Activated naive CD8-positive, alpha-beta T cell (primary cell): ENCODE results near the gene SRC.

ENCODE experiments used
- H3K27ac Mint-ChIP-seq: one replicate; pipeline ENCODE4 v1.8.0; 2021; ENCODE audit warnings: mixed read lengths
- H3K27me3 Mint-ChIP-seq: one replicate; pipeline ENCODE4 v1.8.0; 2021; ENCODE audit warnings: mixed read lengths
- H3K36me3 Mint-ChIP-seq: one replicate; pipeline ENCODE4 v1.8.0; 2021; ENCODE audit warnings: mixed read lengths
- H3K4me1 Mint-ChIP-seq: one replicate; pipeline ENCODE4 v1.8.0; 2021; ENCODE audit warnings: low read depth, mixed read lengths
- H3K4me3 Mint-ChIP-seq: one replicate; pipeline ENCODE4 v1.8.0; 2021; ENCODE audit warnings: mild to moderate bottlenecking, mixed read lengths
- H3K9me3 Mint-ChIP-seq: one replicate; pipeline ENCODE4 v1.8.0; 2021; ENCODE audit warnings: low read depth, mixed read lengths

Gene SRC

DNA sequence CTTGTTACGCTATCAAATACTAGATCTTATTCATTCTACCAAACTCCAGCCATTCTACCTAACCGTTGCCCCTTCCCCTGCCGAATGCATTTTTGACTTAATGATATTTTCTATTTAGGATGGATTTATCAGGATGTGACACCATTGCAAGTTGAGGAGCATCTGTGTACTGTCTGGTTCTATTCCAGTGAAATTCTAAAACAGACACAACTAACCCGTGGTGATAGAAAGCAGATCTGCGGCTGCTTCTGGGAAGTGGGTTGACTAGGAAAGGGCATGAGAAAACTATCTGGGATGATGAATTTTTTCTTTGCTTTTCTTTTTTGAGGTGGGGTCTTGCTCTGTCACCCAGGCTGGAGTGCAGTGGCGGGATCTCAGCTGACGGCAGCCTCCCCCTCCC, 20.7 kb upstream of the SRC start:
- Mint-ChIP-seq H3K36me3 (peaks cover 4% of the 10 kb centered on the region), H3K9me3 (peaks cover 4% of the 10 kb centered on the region), H3K27me3 (no peaks in the 10 kb centered on the region), H3K4me3 (no peak overlapping the region), H3K4me1 (no peaks in the 10 kb centered on the region), H3K27ac (no peak overlapping the region)

DNA sequence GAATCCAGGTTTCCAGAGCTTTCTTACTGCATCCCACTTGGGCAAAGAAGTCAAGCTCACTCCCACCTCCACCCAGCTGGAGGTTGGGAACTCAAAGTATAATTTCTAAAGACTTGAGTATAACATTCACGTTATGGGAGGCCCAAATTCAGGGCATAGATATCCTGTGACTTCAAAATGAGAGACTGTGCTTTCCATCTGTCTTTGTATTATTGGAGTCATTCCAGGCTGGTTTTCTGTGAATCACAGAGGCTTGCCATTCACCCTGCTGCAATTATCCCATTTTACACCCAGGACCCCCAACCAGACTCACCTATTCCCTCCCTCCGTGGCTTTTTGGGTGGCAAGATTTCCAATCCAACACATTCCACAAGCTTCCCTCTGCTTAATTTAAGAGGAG, 19.3 kb upstream of the SRC start:
- H3K4me1 Mint-ChIP-seq: no peaks in the 10 kb centered on the region

DNA sequence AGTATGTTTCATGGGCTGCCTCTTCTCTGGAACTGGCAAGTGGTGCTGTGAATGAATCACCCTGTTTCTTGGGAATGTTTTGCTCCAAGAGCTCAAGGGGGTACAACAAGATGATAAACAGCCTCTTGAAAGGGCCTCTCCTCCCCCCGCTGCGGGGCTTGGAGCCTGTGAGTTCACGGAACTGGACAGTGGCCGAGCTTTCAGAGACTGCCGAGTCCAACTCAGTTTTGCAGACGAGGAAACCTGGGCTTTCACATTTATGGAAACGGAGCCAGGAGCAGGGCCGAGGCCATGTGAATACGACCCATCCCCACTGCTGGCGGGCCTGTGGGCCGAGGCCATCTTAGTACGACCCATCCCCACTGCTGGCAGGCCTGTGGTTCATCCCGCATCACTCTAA, 18.2 kb upstream of the SRC start:
- no peaks in the 10 kb centered on the region for H3K27me3 Mint-ChIP-seq
- H3K36me3 Mint-ChIP-seq: peaks cover 4% of the 10 kb centered on the region
- H3K4me3 Mint-ChIP-seq: no peak overlapping the region
- H3K4me1 Mint-ChIP-seq: no peaks in the 10 kb centered on the region
- no peak overlapping the region for H3K27ac Mint-ChIP-seq
- peaks cover 3% of the 10 kb centered on the region for H3K9me3 Mint-ChIP-seq

More for the DNA sequence above, 19.3 kb upstream of the SRC start:
- no peak overlapping the region for H3K27ac Mint-ChIP-seq
- peaks cover 4% of the 10 kb centered on the region for H3K9me3 Mint-ChIP-seq
- H3K27me3 Mint-ChIP-seq: no peaks in the 10 kb centered on the region
- peaks cover 4% of the 10 kb centered on the region for H3K36me3 Mint-ChIP-seq
- no peak overlapping the region for H3K4me3 Mint-ChIP-seq

DNA sequence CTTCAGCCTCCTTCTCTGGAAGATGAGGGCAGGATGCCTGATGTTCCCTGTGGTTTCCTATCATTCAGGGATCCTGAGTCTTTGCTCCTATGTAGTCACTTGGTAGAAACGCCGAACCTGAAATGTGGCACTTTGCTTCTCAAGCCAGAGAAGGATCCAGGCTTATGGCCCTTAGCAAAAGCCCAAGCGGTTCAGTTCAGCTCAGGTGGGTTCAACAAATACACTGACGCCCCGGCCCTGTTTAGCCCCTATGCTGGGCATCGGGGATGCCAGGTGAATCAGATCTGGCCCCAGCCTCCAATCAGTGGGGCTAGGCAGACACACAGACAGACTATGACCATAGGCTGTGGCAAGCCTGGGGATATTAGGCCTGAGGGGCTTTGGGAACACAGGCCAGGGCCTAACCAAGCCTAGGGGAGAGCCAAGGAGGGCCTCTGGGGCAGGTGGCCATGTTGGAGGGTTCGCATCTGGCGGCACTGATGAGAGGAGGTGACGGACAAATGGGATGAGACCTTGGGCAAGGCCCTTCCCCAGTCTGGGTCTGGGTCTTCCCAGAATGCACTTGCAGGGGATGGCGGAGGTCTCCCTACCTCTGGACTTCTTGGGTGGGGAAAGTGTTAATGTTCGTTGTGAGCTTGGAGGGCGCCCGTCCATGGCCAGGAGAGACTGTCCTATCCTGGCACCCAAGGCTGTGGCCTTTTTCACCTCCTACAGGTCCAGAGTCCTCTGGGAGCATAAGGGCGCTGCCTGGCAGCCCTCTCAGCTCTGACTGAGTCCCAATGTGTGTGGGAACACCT, 17.6 kb upstream of the SRC start:
- H3K36me3 Mint-ChIP-seq: no peaks in the 10 kb centered on the region
- no peak overlapping the region for H3K27ac Mint-ChIP-seq
- no peak overlapping the region for H3K4me3 Mint-ChIP-seq
- H3K4me1 Mint-ChIP-seq: no peaks in the 10 kb centered on the region
- no peaks in the 10 kb centered on the region for H3K27me3 Mint-ChIP-seq
- no peaks in the 10 kb centered on the region for H3K9me3 Mint-ChIP-seq

DNA sequence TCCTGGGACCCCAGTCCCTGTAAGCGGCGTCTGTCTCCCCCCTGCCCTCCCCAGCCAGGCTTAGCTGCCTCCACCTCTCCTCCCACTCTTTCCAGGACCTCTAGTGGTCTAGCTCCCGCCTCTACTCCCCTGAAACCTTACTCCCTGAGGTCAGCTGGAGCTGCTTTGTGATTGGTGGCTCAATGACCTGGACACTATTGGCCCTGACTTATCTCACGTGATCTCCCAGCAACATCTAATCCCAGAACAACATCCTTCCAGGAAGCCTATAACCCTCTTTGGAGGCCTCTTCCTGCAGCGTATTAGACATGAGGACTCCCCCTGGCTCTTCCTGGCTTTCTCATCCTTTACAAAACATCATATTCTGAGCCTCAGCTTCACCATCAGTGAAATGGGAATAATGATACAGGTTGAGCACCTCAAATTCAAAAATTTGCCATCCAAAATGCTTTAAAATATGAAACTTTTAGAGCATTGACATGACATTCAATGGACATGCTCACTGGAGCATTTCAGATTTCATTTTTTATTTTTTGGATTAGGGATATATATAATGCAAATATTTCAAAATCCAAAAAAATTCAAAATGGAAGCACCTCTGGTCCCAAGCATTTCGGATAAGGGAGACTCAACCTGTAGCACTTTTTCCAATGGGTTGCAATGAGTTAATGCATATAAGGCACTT, 16.3 kb upstream of the SRC start:
- Mint-ChIP-seq H3K36me3 (no peaks in the 10 kb centered on the region), H3K4me3 (no peak overlapping the region), H3K9me3 (no peaks in the 10 kb centered on the region), H3K4me1 (no peaks in the 10 kb centered on the region), H3K27ac (no peak overlapping the region), H3K27me3 (no peaks in the 10 kb centered on the region)

DNA sequence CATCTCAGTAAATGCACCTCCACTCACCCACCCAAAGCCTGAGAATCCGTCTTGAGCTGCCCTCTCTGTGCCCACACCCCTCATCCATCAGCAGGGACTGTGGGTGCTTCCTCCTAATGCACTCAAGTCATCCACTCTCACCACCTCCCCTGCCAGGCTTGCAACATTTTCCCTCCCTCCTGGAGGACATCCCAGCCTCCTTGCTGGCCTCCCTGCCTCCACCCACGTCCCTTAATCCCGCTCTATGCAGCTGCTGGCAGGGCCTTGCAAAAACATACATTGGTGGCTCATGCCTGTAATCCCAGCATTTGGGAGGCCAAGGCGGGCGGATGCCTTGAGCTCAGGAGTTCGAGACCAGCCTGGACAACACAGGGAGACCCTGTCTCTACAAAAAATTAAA, 15.6 kb upstream of the SRC start:
- no peaks in the 10 kb centered on the region for H3K4me1 Mint-ChIP-seq
- no peak overlapping the region for H3K4me3 Mint-ChIP-seq
- no peak overlapping the region for H3K27ac Mint-ChIP-seq
- H3K9me3 Mint-ChIP-seq: no peaks in the 10 kb centered on the region
- no peaks in the 10 kb centered on the region for H3K36me3 Mint-ChIP-seq
- H3K27me3 Mint-ChIP-seq: no peaks in the 10 kb centered on the region

DNA sequence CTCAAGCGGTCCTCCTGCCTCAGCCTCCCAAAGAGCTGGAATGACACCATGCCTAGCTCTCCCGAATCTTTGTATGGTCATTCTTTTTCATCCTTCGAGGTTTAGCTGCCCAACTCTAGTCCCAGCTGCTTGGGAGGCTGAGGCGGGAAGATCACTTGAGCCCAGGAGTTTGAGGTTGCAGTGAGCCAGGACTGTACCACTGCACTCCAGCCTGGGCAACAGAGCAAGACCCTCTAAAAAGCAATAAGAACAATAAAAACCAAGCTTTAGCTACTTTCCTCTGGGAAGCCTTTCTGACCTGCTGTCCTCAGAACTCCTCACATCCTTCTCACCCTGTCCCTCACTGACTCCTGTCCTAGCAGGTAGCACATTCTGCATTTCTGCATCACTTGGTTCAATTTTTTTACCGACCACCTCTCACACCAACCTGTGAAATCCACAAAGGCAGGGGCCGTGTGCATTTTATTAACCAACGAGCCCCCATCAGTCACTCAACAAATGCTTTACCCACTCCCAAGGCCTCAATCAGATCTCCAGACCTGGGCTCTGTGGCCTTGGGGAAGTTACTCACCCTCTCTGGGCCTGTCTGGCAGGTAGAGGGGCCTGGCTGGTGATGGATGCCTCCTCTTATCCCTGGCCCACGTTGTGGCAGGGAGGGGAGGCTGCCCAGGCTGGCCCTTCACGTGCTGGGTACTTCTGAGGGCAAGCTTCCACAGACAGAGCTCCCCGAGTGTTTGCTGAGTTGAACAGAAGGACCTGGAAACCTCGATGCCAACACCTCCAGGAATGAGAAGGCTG, 14.7 kb upstream of the SRC start:
- H3K9me3 Mint-ChIP-seq: no peaks in the 10 kb centered on the region
- H3K27me3 Mint-ChIP-seq: no peaks in the 10 kb centered on the region
- no peak overlapping the region for H3K4me3 Mint-ChIP-seq

DNA sequence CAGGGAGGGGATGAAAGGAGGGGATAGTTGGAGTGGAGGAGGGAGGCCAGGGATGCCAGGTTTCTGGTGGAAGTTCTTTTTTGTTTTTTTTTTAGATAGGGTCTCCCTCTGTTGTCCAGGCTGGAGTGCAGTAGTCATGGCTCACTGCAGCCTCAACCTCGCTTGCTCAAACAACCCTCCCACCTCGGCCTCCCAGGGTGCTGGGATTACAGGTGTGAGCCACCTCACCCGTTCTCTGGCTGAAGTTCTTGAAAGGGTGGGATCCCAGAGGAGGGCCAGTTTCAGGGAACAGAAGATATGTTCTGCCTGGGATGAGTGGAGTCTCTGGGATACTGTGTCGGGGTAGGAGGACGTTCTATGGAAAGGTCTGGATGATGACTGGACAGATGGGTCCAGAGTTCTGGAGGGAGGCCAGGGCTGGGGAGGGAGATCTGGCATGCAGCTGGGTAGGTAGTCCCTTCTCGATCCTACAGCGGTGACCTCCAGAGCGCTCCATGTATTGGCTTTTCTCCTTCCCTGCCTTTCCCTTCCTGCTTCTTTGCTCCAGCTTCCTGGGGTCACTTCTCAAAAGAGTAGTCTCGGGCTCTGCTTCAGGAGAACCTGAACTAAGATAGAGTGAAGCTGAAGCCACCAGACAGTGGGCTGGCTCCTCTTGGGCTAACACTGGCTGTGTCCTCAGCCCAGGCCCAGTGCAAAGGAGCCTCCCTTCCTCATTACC, 12.7 kb upstream of the SRC start:
- no peaks in the 10 kb centered on the region for H3K36me3 Mint-ChIP-seq
- no peaks in the 10 kb centered on the region for H3K9me3 Mint-ChIP-seq
- peaks cover 16% of the 10 kb centered on the region for H3K4me1 Mint-ChIP-seq
- H3K4me3 Mint-ChIP-seq: no peak overlapping the region
- H3K27ac Mint-ChIP-seq: no peak overlapping the region
- no peaks in the 10 kb centered on the region for H3K27me3 Mint-ChIP-seq

More for the DNA sequence above, 14.7 kb upstream of the SRC start:
- Mint-ChIP-seq H3K27ac (no peak overlapping the region), H3K4me1 (peaks cover 8% of the 10 kb centered on the region), H3K36me3 (no peaks in the 10 kb centered on the region)

DNA sequence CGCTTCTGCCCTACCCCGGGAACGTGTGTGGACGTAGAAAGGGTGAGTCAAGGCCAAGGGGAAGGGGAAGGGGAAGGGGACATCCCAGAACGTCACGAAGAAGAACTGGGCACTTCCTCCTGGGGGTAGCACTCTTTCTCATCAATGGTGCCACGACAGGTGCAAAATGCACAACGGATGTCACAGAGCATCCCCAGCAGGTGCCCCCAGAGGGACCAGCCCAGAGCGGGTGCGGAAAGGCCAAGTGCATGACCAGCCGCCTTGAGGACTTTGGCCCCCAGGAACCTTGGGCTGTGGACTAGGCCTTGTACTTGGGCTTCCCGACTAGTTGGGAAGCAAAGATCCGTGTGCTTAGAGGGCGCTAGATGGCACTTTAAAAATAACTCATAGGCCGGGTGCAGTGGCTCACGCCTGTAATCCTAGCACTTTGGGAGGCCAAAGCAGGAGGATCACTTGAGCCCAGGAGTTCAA, 12.1 kb upstream of the SRC start:
- Mint-ChIP-seq H3K4me3 (no peak overlapping the region), H3K4me1 (peaks cover 16% of the 10 kb centered on the region), H3K27me3 (no peaks in the 10 kb centered on the region), H3K27ac (no peak overlapping the region), H3K36me3 (no peaks in the 10 kb centered on the region), H3K9me3 (no peaks in the 10 kb centered on the region)

DNA sequence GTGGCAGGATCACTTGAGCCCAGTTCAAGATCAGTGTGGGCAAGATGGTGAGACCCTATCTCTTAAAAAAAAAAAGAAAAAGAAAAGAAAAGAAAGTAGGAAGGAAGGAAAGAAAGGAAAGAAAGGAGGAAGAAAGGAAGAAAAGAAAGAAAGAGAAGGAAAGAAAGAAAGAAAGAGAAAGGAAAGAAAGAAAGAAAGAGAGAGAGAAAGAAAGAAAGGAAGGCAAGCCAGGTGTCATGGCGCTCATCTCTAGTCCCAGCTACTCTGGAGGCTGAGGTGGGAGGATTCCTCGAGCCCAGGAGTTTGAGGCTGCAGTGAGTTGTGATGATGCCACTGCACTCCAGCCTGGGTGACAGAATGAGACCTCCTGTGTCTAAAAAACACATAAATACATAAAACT, 11.5 kb upstream of the SRC start:
- Mint-ChIP-seq H3K4me1 (peaks cover 16% of the 10 kb centered on the region), H3K9me3 (no peaks in the 10 kb centered on the region), H3K36me3 (no peaks in the 10 kb centered on the region), H3K27me3 (no peaks in the 10 kb centered on the region), H3K27ac (no peak overlapping the region), H3K4me3 (no peak overlapping the region)

DNA sequence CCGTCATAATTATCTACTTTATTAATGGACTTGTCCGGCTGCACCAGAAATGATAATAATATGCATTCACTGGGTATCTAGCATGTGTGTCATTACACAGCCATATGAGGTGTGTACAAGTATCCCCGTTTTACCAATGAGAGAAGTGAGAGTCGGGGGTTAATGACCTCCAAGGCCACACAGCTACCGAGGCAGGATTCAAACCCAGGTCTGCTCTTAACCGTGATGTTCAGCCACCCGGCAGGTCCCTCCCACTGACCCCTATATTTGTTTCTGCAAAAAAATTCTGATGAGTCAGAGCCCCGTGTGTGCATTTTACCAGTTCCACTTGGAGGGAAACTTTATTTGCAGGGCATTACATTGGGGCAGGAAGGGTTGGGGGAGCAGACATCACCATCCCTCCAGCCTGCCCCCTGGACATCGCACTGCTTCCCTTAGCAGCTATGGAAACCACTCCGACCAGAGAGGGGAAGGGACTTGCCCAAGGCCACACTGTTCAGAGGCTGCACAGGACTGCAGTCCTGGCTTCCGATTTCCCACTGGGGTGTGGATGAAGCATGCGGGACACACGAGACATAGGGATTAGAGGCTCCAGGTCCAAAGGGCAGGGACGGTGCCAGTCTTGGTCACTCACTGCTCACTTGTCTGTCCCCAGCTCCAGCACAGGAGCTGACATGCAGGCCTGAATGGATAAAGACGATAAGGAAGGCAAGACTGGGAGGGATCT, 10.1 kb upstream of the SRC start:
- Mint-ChIP-seq H3K4me1 (peaks cover 16% of the 10 kb centered on the region), H3K9me3 (no peaks in the 10 kb centered on the region), H3K4me3 (no peak overlapping the region), H3K36me3 (no peaks in the 10 kb centered on the region), H3K27ac (no peak overlapping the region), H3K27me3 (no peaks in the 10 kb centered on the region)

DNA sequence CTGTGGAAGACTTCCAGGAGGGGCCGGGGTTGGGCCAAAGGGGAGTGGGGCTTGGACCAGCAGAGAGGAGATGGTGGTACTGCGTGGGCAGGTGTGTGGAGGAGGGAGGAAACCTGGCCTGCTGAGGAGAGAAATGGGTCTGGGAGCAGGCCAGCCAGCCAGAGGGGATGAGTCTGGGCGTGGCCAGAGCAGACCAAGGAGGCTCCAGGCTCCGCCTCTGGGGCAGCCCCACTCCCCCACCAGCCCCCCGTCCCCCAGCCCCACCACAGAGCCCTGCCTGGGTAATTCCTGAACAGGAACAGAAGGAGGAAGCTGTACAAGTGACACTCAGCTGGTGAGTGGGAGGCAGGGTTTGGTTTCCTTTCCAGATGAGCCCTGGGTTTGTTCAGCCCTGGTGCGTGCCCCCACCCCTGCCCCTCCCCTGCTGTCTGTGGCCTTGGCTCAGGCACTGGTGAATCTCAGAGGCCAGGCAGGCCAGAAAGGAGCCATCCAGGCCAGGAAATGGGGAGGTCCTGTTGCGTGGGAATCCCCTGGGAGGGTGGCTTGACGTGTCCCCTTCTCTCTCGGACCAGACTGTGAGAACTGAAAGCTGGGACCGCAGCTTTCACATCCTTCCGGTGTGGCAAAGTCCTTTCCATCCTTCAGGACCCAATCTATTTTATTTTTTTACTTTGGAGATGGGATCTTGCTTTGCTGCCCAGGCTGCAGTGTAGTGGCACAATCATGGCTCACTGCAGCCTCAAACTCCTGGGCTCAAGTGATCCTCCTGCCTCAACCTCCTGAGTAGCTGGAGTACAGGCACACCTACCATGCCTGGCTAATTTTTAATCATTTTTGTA, 9.4 kb upstream of the SRC start:
- no peak overlapping the region for H3K27ac Mint-ChIP-seq
- H3K9me3 Mint-ChIP-seq: no peaks in the 10 kb centered on the region
- no peaks in the 10 kb centered on the region for H3K27me3 Mint-ChIP-seq
- peaks cover 16% of the 10 kb centered on the region for H3K4me1 Mint-ChIP-seq
- H3K36me3 Mint-ChIP-seq: no peaks in the 10 kb centered on the region
- H3K4me3 Mint-ChIP-seq: no peak overlapping the region

DNA sequence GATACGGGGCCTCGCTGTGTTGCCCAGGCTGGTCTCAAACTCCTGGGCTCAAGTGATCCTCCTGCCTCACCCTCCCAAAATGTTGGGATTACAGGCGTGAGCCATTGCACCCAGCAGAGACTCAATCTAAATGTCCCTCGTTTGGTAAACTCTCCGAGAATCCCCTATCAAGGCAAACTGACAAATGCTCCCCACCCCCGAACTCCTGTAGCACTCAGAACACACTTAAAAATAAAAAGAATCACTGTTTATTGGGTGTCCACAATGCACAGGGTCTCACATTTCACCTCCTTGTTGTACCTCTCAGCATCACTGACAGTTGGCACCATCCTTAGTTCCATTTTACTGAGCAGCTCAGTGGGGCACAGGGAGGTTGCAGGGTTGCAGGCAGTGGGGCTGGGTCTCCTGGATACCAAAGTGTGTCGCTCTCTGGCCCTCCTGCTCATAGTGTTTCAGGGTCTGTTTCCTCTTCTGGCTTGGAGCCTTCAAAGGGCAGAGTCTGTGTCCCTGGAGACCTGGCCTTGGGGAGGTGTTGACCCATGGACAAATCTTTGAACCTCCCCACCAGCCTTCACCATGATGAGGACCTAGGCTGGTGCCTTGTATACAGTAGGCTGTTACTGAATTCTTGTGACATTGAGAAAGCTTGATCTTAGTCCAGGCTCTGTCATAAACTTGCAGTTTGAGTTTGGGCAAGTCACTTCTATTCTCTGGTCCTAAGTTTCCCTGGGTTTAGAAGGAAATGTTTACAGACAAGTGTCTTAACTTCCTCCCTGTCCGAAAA, 8.5 kb upstream of the SRC start:
- H3K9me3 Mint-ChIP-seq: no peaks in the 10 kb centered on the region
- H3K4me1 Mint-ChIP-seq: peaks cover 16% of the 10 kb centered on the region
- H3K36me3 Mint-ChIP-seq: no peaks in the 10 kb centered on the region
- no peaks in the 10 kb centered on the region for H3K27me3 Mint-ChIP-seq
- H3K27ac Mint-ChIP-seq: no peak overlapping the region
- no peak overlapping the region for H3K4me3 Mint-ChIP-seq
